T-cell (primary cell): Measurements from ENCODE around the gene NAV2. TPM values are rescaled to one million over a fixed set of nuclear protein-coding genes. Genes with fewer than 3 reads are reported as not detected.

Source experiments
- ATAC-seq, 4 experiments: fragments of 200-7000 bp in 3 of 4; fragments of 150-1000 bp in 1 of 4; cut with Tn5 transposase; replicated peaks in 1 of 4; 1 replicate in 3 of 4; 2 replicates in 1 of 4; pipeline ENCODE4 v1.10.0; 2021; ENCODE audit warnings: moderate library complexity in 3 of 4, mild to moderate bottlenecking in 2 of 4, moderate number of reproducible peaks in 1 of 4
- CTCF ChIA-PET, 2 donors: fragments of 300-600 bp; sonication (Branson Sonifier 250); formaldehyde crosslinking; loops; one replicate each; lab custom pipeline; 2022; ENCODE audit warnings: antibody characterized with exemption in 2 of 2; lab: Charles Lee
- POLR2A ChIA-PET, 2 donors: fragments of 300-600 bp; sonication (Branson Sonifier 250); formaldehyde crosslinking; loops; one replicate each; lab custom pipeline; 2022; ENCODE audit warnings: antibody characterized with exemption in 2 of 2; lab: Charles Lee
- DNase-seq, 35 experiments: peaks; one replicate each; pipeline versions ENCODE4 v3.0.0 to v3.0.0-alpha.2; 2013 to 2023
- H3K27ac ChIP-seq: one replicate; pipeline ENCODE4 v1.5.1; 2013; ENCODE audit warnings: low read length
- H3K27me3 ChIP-seq, 2 experiments: replicated peaks in 1 of 2; 1 replicate in 1 of 2; 2 replicates in 1 of 2; pipeline versions ENCODE4 v1.6.1 to v1.7.0; 2013; ENCODE audit warnings: low read length in 1 of 2, mixed read lengths in 1 of 2; ENCODE audit not compliant: control insufficient read depth in 2 of 2, insufficient read depth in 2 of 2; ENCODE audit errors: extremely low read depth in 1 of 2
- H3K36me3 ChIP-seq, 2 donors: 1 replicate in 1 of 2; 2 replicates in 1 of 2; pipeline versions ENCODE4 v1.6.1 to v1.7.0; 2013; ENCODE audit warnings: low read length in 1 of 2; ENCODE audit not compliant: control insufficient read depth in 2 of 2, insufficient read depth in 1 of 2; ENCODE audit errors: extremely low read depth in 1 of 2
- H3K4me1 ChIP-seq, 2 experiments: 1 replicate in 1 of 2; 2 replicates in 1 of 2; pipeline versions ENCODE4 v1.6.1 to v1.7.0; 2013; ENCODE audit warnings: low read length in 2 of 2, mixed read lengths in 1 of 2; ENCODE audit not compliant: insufficient read depth in 2 of 2, control insufficient read depth in 1 of 2; ENCODE audit errors: extremely low read depth in 1 of 2
- H3K4me3 ChIP-seq, 2 donors: 1 replicate in 1 of 2; 2 replicates in 1 of 2; pipeline versions ENCODE4 v1.5.1 to v1.7.0; 2013; ENCODE audit warnings: mild to moderate bottlenecking in 2 of 2, low read length in 1 of 2, moderate library complexity in 1 of 2; ENCODE audit not compliant: control insufficient read depth in 1 of 2; ENCODE audit errors: extremely low read depth in 1 of 2
- H3K9me3 ChIP-seq: 2 replicates; pipeline ENCODE4 v1.7.0; 2013
- H3K27ac Mint-ChIP-seq, 2 donors: one replicate each; pipeline ENCODE4 v1.8.0; 2020 to 2021; ENCODE audit warnings: mild to moderate bottlenecking in 2 of 2, mixed read lengths in 2 of 2
- H3K27me3 Mint-ChIP-seq, 2 donors: one replicate each; pipeline ENCODE4 v1.8.0; 2021 to 2022; ENCODE audit warnings: mixed read lengths in 2 of 2
- H3K36me3 Mint-ChIP-seq: one replicate; pipeline ENCODE4 v1.8.0; 2021; ENCODE audit warnings: mixed read lengths
- H3K4me1 Mint-ChIP-seq, 3 donors: one replicate each; pipeline ENCODE4 v1.8.0; 2020 to 2022; ENCODE audit warnings: mixed read lengths in 3 of 3, mild to moderate bottlenecking in 1 of 3
- H3K4me3 Mint-ChIP-seq, 3 donors: one replicate each; pipeline ENCODE4 v1.8.0; 2020 to 2022; ENCODE audit warnings: mild to moderate bottlenecking in 3 of 3, mixed read lengths in 3 of 3, moderate library complexity in 3 of 3
- H3K9me3 Mint-ChIP-seq, 3 donors: one replicate each; pipeline ENCODE4 v1.8.0; 2020 to 2022; ENCODE audit warnings: mixed read lengths in 3 of 3
- WGBS: methylation state at CpG from one replicate; pipeline ENCODE4 v1.1.5; 2013; ENCODE audit warnings: missing lambda C conversion rate; ENCODE audit not compliant: insufficient coverage; 5-methylcytosine and 5-hydroxymethylcytosine counted together
- total RNA-seq, 35 experiments: library from RNA in 6 of 35; stranded (reverse) in 6 of 35; fragments of 120-200 nt in 1 of 35; gene quantifications; one replicate each; pipeline versions ENCODE4 v1.2.1 to v1.2.4 and lab custom pipeline; 2013 to 2026

The NAV2 gene
- total RNA-seq, 5 donors from 2014 or later (not counting 1 experiment from before 2014, with no cell fraction given), result 0.55 to 3.0 (median 1.8) TPM

GRCh38 chr11:19683862-19684491 lies 28.7 kb upstream of the NAV2 start:
- ATAC-seq (no peak), DNase-seq (no peak)
- Histone ChIP-seq H3K4me3 (no peak overlapping the region), H3K27me3 (peaks cover 0 to 17% of the 10 kb centered on the region in 2 experiments), H3K4me1 (no peaks in the 10 kb centered on the region), H3K27ac (no peak overlapping the region), H3K9me3 (no peaks in the 10 kb centered on the region), H3K36me3 (no peaks in the 10 kb centered on the region)
- no peaks in the 10 kb centered on the region for H3K4me1 Mint-ChIP-seq
- peaks cover 14 to 20% of the 10 kb centered on the region in 2 donors for H3K27me3 Mint-ChIP-seq
- no peaks in the 10 kb centered on the region for H3K36me3 Mint-ChIP-seq
- H3K27ac Mint-ChIP-seq, result no peak overlapping the region
- no peaks in the 10 kb centered on the region for H3K9me3 Mint-ChIP-seq
- ChIA-PET POLR2A (no interaction called here), CTCF (interaction anchor here in 1 of 2 donors (0.6 kb wide), 1 partner anchor 230 kb away, joined by 3 read pairs; no protein-coding TSS in a partner anchor)
- no peak overlapping the region for H3K4me3 Mint-ChIP-seq
- no CpG with 5 or more reads among the region's 2 CpGs for WGBS

GRCh38 chr11:19686234-19686633 lies 26.4 kb upstream of the NAV2 start:
- ATAC-seq (no peak), DNase-seq (no peak)
- no peaks in the 10 kb centered on the region for H3K4me1 ChIP-seq
- H3K27ac Mint-ChIP-seq, result no peak overlapping the region
- peaks cover 5 to 17% of the 10 kb centered on the region in 2 donors for H3K27me3 Mint-ChIP-seq
- no peaks in the 10 kb centered on the region for H3K9me3 Mint-ChIP-seq
- ChIA-PET CTCF (no interaction called here), POLR2A (no interaction called here)
- no peak overlapping the region for H3K27ac ChIP-seq
- H3K27me3 ChIP-seq, result peaks cover 0 to 12% of the 10 kb centered on the region in 2 experiments
- H3K9me3 ChIP-seq, result no peaks in the 10 kb centered on the region
- H3K36me3 Mint-ChIP-seq, result no peaks in the 10 kb centered on the region
- H3K4me1 Mint-ChIP-seq, result no peaks in the 10 kb centered on the region
- no peak overlapping the region for H3K4me3 ChIP-seq
- no CpG with 5 or more reads among the region's 1 CpG for WGBS
- no peak overlapping the region for H3K4me3 Mint-ChIP-seq
- H3K36me3 ChIP-seq, result no peaks in the 10 kb centered on the region

GRCh38 chr11:19687392-19687791 lies 25.2 kb upstream of the NAV2 start:
- ChIA-PET CTCF (no interaction called here), POLR2A (no interaction called here)
- Histone ChIP-seq H3K27me3 (peaks cover 0 to 6% of the 10 kb centered on the region in 2 experiments), H3K9me3 (no peaks in the 10 kb centered on the region), H3K4me3 (no peak overlapping the region), H3K36me3 (no peaks in the 10 kb centered on the region), H3K4me1 (no peaks in the 10 kb centered on the region), H3K27ac (no peak overlapping the region)
- Mint-ChIP-seq H3K4me3 (no peak overlapping the region), H3K9me3 (no peaks in the 10 kb centered on the region), H3K4me1 (no peaks in the 10 kb centered on the region), H3K27ac (no peak overlapping the region), H3K36me3 (no peaks in the 10 kb centered on the region), H3K27me3 (peaks cover 8 to 17% of the 10 kb centered on the region in 2 donors)
- DNase-seq (no peak), ATAC-seq (no peak)
- 100% methylated on average over 1 of the region's 1 CpG for WGBS

GRCh38 chr11:19689281-19690000 lies 23.2 kb upstream of the NAV2 start:
- Mint-ChIP-seq H3K36me3 (no peaks in the 10 kb centered on the region), H3K27me3 (peaks cover 6 to 9% of the 10 kb centered on the region in 2 donors), H3K4me3 (no peak overlapping the region), H3K4me1 (no peaks in the 10 kb centered on the region), H3K27ac (no peak overlapping the region), H3K9me3 (no peaks in the 10 kb centered on the region)
- DNase-seq (no peak), ATAC-seq (no peak)
- ChIA-PET CTCF (no interaction called here), POLR2A (no interaction called here)
- Histone ChIP-seq H3K36me3 (no peaks in the 10 kb centered on the region), H3K4me3 (no peak overlapping the region), H3K9me3 (no peaks in the 10 kb centered on the region), H3K27ac (no peak overlapping the region), H3K27me3 (peaks cover 0 to 4% of the 10 kb centered on the region in 2 experiments), H3K4me1 (no peaks in the 10 kb centered on the region)
- WGBS, result 75% methylated on average over 7 of the region's 8 CpGs

- DNase-seq (no peak), ATAC-seq (no peak)
- H3K27me3 Mint-ChIP-seq, result peaks cover 4 to 7% of the 10 kb centered on the region in 2 donors
- H3K9me3 ChIP-seq, result no peaks in the 10 kb centered on the region
- H3K4me1 Mint-ChIP-seq, result no peaks in the 10 kb centered on the region
- H3K27ac Mint-ChIP-seq, result no peak overlapping the region
- CTCF ChIA-PET, result no interaction called here
- no peaks in the 10 kb centered on the region for H3K4me1 ChIP-seq
- H3K4me3 ChIP-seq, result no peak overlapping the region
- peaks cover 0 to 4% of the 10 kb centered on the region in 2 experiments for H3K27me3 ChIP-seq
- H3K4me3 Mint-ChIP-seq, result no peak overlapping the region
- POLR2A ChIA-PET, result no interaction called here
- H3K36me3 ChIP-seq, result no peaks in the 10 kb centered on the region
- H3K9me3 Mint-ChIP-seq, result no peaks in the 10 kb centered on the region
- H3K36me3 Mint-ChIP-seq, result no peaks in the 10 kb centered on the region
- WGBS, result no CpG with 5 or more reads among the region's 2 CpGs
- H3K27ac ChIP-seq, result no peak overlapping the region
These were observed 21.8 kb upstream of the NAV2 start for GRCh38 chr11:19690885-19691284.

GRCh38 chr11:19691815-19692500 lies 20.7 kb upstream of the NAV2 start:
- CTCF ChIA-PET, result no interaction called here
- H3K27me3 ChIP-seq, result peaks cover 0 to 4% of the 10 kb centered on the region in 2 experiments
- POLR2A ChIA-PET, result no interaction called here

More at GRCh38 chr11:19691815-19692500, 20.7 kb upstream of the NAV2 start:
- Histone ChIP-seq H3K4me1 (no peaks in the 10 kb centered on the region), H3K36me3 (no peaks in the 10 kb centered on the region), H3K9me3 (no peaks in the 10 kb centered on the region), H3K27ac (no peak overlapping the region), H3K4me3 (no peak overlapping the region)
- WGBS, result 51% methylated on average over 2 of the region's 8 CpGs
- peaks cover 2 to 6% of the 10 kb centered on the region in 2 donors for H3K27me3 Mint-ChIP-seq
- ATAC-seq, result no peak
- H3K9me3 Mint-ChIP-seq, result no peaks in the 10 kb centered on the region
- DNase-seq, result no peak
- no peaks in the 10 kb centered on the region for H3K36me3 Mint-ChIP-seq
- no peak overlapping the region for H3K4me3 Mint-ChIP-seq
- no peak overlapping the region for H3K27ac Mint-ChIP-seq
- H3K4me1 Mint-ChIP-seq, result no peaks in the 10 kb centered on the region
